ENCODE measurements around the gene KDM4C.

Gene KDM4C

DNA sequence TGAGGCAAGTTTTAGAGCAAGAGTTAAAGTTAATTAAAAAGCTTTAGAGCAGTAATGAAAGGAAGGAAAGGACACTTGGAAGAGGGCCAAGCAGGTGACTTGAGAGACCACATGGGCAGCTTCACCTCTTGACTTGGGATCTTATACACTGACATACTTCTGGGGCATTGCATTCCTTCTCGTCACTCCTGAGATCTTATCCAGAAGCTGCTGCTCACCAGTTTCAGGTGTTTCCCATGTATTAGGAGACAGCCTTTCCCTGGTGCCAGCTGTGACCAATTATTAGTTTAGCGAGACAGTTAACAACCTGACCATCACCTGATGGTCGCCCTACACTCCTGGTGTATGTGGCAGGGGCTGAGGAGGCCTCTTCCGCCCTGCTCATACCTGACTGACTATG is 382.1 kb downstream of the KDM4C start:
- no peak for DNase-seq (ENCODE audit: low read depth in 2 of 2)

DNA sequence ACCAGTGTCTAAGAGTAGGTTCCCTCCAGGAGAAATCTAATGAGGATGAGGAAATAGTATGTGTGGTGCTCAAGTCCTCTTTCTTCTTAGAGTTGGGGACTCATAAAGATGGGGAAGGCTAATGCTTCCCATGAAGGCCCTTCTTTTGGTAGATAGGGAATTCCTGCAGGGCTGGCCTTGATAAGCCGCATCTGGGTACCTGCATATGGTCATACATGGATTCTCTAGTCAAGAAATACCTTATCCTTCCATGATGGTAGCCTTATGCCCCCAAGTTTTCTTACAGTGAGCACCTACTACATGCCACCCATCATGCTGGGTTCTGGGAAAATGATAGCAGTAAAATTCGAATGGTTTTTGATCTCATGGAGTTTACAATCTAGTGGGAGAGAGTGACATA is 382.6 kb downstream of the KDM4C start:
- DNase-seq (ENCODE audit: low read depth in 2 of 2), result no peak

DNA sequence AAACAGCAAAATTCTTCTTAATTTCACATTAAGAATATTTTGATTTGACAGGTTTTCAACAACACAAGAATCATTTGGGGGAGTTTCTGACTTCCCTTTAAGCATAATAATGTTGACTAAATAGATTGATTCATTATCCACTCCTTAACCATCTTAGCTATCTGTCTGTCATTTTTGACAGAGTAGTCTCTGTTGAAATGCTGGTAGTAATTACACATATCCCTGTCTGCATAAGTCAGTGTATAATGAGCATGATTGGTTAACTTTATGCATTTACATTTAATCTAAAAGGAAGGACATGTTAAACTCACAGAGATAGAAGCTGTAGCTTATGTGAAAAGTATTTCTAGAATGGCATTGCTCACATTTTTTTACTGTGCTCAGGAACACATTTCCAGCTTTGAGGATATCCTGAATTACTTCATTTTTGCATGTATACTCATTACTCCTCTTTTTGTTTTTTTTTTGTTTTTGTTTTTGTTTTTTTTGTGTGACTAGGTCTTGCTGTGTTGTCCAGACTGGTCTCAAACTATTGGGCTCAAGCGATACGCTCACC is 385.9 kb downstream of the KDM4C start:
- no peak for DNase-seq (ENCODE audit: low read depth in 2 of 2)

DNA sequence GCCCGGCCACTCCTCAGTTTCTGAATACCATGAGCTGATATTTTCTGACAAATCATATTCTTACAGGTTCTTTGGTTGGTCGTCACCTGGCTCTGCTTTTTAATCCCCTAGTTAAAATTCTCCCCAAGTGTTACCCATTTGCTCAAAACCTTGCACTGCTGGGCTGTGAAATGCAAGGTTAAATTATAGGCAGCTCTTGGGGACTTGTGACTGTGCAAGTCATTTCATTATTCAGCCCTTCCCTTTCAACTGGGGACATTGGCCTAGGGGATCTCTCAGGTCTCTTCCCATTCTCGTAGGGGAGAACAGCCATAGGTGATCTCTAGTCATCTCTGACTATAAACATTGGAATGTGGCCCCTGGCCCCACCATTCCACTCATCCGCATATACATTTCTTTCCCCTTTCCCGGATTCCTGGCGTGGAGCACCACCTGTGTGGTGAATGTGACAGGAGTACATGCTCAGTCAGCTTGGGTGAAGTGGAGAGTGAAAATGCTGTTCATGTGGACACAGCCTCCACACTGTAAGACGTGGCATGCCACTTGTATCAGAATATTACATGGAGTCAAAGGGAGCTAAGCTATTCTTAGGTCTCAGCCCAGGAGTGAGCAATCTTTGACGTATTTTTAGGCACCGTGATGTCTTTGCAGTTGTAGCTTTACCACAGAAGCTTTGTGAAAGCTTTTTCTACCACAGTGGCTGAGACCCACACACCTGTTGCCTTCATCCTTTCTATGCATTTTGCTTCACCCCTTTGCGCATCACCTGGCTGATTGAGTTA is 386.7 kb downstream of the KDM4C start:
- DNase-seq (ENCODE audit: low read depth in 2 of 2), result no peak

DNA sequence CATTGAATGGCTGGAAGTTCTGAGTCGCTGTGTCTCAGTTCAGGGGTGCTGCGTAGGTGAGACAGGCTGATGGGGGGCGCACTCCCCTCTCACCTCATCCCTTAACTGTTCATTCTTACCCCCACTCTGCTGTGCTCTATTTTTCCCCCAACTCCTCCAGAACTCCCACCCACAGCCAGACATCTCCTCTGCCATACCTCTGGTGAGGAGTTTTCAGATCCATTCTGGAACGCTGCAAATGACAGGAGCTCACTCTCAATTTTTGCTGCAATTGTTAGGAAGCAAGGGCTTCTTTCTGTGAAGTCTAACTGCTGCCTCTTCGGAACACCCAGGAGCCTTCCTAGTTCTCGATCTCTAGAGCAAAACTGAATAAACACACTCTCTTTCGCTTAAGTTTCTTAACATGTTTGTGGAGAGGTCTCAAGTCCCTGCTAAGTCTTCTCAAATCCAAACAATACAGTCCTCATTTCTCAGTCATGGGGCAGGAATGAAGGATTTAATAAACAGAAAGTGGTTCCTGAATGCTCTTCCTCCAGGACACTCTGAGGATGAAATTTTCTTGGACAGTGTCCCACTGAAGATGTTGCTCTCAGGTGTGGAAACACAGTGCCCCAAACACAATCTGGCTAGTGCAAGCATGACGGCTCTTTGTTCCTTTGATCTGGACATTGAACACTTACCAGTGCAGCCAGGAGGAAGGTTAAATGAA is 387.7 kb downstream of the KDM4C start:
- DNase-seq (ENCODE audit: low read depth in 2 of 2), result no peak

DNA sequence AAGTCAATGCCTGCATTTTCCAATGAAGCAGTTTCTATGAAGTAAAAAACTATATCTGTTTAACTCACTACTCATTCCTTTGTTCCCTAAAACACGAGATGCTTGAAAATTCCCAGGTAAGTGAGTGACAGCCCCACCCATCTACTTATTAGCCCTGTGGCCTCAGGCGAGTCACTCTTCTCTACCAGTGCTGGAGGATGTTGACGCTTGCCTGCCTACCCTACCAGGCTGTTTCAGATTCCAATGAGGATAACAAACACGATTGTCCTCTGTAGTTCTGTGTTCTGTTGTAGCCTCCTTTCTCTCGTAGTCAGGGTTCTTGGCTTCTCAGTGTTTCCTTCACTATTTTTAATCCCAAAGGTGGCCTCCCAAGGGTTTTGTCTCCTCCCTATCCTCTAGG is 388.8 kb downstream of the KDM4C start:
- no peak for DNase-seq (ENCODE audit: low read depth in 2 of 2)

DNA sequence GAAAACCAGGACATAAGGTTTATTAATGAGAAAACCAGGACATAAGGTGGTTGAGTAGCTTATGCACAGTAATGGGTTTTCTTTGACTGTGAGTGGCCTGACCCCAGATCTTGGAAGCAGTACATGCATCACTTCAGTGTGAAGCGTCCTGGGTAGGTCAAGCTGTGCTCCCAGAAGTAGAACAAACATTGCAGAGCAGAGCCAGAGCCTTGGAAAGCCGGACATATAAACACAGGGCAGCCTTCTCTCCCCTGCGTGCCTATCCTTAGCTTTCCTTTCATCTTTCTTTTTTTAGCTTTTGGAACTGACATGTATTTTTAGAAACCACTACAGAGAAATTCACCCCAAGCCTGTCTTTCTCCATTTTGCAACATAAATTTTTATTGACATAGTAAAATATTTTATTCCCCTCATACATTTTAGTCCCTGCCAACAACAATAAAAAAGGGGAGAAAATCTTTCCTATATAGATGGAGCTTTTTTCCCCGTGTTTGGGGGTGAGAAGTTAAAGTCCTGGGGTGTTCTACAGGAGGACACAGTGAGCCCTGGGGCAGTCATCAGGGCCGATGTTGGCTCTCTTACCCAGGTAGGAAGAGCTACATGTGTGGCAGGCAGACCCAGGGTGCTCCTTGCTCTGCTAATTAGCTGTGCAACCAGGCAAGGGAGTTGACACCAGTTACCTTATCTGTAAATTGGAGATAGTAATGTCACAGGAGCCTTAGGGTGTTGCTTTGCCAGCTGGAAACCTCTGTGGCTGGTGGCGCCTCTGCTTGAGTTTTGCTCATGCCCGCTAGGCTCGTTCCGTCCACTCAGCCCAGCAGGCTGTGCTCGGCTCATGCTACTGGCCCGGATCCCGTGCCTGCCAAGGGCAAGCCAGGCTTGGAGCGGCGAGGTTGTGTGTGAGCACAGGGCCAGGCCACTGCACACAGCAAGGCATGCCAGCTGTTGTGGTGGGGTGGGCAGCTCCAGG is 389.6 kb downstream of the KDM4C start:
- DNase-seq (ENCODE audit: low read depth in 2 of 2), result no peak

DNA sequence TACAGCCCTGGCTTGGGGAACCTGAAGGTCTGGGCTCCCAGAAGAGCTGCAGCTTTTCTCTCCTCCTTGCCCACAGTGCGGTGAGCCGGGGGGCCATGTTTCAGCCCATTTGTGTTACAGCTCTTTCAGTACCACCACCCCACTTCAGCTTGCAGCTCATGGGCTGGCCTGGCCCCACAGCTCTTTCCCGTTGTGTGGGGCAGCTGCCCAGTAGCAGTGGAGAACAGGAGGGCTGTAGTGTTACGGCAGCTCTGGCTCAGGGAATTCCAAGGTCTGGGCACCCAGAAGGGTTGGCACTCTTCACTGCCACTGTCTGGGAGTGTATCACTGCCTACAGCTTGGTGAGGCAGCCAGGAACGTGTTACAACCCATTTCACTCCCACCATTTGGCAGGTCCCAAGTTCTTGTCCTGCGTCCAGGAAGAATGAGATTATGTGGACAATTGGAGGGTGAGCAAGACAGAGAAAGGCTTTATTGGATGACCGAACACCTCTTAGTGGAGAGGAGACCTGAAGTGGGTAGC is 390.5 kb downstream of the KDM4C start:
- DNase-seq (ENCODE audit: low read depth in 2 of 2), result no peak

DNA sequence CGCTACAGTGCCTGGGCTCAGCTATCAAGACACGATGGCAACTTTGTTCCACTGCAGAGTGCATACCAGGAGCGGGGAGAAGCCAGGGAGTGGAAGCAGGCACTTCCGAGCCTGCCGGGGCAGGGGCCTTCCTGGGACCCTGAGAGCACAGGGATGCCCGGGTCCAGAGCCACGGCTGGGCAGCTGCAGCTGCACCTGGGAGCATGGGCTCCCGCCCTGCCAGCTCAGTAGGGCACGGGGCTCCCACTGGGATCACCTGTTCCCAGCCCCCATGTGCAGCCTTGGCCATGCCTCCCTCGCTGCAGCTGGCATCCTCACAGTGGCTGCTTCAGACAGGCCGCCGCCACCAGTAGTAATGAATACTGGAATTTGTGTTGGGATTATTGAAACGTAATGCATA is 391.5 kb downstream of the KDM4C start:
- DNase-seq (ENCODE audit: low read depth in 2 of 2), result no peak

DNA sequence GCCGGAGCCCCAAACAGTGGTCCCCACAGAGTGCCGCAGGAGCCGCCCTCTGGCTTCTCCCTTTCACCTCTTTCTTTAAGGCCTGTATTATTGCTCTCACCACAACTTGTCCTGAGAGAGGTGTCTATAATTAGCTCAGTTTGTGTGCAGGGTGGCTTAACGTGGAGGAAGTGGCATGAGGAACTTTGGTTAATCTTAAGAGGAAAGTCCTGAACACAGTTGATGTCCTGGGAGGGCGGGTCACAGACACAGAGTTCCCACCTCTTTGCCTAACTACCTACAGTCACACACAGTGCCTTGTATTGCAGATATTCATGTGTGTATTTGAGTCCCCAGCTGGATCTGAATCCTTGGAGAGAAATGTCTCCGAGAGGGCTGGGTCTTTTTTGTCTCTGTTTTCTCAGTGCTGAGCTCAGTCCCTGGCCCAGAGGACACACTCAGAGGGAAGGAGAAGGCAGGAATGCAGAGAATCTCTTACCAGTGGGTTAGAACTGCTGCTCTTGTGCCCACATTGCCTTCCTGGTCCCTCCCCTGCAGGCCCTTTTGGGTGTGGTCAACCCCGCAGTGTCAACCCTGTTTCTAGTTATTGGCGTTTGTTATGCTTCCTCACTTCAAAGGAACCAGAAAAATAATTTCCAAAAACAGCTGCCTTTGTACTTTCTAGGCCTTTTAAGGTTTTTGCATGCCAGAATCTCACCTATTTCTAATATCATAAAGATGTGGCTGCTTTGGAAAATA is 392.5 kb downstream of the KDM4C start:
- no peak for DNase-seq (ENCODE audit: low read depth in 2 of 2)

DNA sequence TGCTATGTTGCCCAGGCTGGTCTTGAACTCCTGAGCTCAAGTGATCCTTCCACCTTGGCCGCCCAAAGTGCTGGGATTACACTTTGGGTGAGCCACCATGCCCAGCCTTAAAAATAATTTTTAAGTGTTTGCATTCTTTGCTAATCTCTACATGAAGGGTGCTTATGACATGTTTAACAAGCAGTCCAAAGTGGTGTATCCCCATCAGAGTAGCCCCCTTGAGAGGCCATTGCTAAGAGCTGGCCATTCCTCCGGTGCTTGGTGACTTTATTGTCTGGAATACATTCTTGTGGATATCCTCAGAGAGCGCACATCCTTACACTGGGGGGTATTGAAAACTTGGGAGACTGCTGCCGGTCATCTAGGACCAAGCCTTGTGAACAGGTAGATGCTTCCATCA is 395.4 kb downstream of the KDM4C start:
- DNase-seq (ENCODE audit: low read depth in 2 of 2), result no peak

DNA sequence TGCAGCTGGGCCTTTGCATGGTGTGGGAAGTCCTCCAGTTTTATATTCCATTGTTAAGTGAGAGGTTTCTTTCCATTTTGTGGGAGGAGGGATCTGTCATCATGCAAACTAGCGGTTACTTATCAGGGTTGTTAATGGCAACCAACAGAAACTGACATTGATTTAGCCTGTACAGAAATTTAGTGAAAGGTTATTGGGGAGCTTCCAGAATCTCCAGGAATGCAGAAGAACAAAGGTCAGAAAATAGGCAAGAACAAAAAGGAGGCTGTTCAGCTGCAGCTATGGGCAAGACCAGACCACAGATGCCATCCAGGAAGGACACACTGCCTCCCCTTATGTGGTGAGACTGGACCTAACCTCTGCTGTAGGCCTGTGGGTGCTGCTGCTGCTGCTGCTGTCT is 395.8 kb downstream of the KDM4C start:
- DNase-seq (ENCODE audit: low read depth in 2 of 2), result no peak

DNA sequence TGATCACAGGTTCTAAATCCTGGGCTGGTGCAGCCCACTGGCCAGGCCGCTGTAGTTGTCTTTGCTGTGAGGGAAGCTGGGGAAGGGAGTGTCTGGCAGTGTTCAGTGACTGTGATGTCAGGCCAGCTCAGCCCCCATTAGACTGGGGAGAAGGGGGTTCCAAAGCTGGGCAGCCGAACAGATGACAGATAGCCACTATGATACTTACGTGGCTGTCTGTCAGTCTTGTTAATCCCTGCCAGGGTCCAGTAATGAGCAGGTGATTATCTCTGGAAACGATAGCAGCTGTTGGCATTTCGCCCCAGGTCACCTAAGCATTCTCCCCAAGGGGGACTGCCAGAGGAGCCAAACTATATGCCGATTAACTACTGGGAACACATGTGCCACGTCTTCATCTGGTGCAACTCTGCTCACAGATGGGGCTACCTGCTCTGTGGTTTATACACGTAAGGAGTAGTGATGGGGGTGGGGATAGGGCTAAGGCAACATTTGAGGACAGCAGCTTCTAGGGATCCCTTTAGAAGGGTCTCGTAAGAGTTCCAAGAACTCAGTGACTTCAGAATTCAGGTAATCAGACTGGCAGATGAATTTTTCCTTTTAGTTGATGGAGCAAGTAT is 396.3 kb downstream of the KDM4C start:
- DNase-seq (ENCODE audit: low read depth in 2 of 2), result no peak

DNA sequence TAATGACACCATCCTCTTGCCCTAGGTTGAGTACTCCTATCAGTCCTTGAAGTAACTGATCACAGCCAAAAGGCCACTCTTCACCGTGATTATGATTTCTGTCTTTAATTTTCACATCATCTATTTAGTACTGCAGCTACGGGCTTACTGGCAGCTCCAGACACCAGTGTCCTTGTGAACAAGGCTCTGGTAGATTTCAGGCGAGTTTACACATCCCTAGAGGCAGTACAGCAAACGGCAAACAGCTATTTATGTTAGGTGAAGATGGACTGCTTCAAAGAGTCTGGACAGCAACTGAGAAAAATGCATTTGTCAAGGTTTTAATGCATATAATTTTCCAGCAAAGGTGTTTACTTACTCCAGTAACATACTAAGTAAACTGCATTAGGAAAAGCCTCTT is 396.9 kb downstream of the KDM4C start:
- DNase-seq (ENCODE audit: low read depth in 2 of 2), result no peak

DNA sequence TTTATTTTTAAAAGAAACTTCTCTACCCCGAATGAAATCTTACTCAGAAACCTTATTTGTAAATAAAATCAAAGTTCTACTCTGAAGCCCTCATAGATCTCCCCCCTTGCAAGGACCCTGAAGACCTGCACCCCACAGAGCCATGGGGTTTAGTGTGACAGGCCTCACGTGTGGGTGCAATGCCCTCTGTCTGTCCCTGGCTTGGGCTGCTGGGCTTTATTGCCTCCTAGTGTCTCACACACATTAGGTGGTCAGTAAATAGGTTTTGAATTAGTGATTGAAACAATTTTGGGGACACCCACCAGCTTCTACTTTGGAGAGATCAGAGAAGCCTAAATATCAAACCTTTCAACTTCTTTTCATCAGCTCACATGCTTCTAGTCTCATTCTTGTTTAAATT is 403.7 kb downstream of the KDM4C start:
- DNase-seq (ENCODE audit: low read depth in 2 of 2), result no peak

DNA sequence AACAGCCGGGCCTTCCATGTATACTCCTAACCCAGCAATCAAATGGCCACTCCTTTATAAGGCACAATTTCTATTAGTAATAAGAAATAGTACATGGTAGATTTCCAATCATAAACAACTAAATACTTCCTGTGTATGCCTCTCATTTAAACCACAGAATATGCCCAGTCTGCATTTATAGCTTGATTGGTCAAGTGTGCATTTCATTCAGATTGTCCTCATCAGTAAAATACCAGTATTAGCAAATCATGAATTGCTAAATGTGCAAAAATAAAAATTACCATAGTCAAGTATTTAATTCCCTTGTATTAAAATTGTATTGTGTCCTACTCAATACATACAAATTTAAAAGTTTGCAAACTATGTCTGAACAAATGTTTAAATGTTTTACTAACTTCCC is 406.2 kb downstream of the KDM4C start:
- no peak for DNase-seq (ENCODE audit: low read depth in 2 of 2)

DNA sequence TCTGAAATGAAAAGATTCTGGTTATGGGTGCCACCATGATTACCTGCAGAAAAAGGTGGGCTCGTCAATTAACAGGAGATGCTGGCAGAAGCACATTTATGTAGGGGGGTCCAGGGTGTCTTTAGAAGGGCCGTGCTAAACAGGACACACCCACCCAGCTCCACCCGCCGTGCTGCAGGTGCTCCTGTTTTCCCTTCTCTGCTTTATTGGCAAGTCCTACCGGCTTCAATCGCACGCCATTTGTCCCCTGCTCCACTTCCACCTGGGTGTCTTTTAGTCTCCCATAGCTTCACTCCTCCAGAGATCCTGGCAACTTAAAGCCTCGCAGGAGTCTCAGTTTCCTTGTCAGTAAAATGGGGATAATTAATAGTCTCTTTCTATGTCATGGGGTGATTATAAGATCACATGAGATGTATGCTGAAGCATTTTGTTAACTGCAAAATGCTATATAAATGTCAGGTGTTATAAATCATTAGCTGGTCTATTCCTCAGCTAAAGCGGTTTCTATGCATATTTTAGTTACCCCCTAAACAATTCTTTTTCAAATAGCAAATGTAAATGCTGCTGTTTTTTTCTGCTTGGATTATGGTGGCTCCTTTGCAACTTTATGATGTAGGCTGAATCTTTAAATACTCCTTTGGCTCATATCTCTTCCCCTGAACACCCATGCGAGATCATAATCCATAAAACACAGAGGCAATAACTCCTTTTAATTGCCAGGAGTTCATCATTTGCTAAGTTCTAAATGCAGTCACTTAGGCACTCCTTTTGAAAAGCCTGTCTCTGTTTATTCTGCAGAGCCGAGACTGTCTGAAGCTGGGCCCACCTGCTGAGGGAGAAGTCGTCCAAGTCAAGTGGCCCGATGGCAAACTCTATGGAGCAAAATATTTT is 406.9 kb downstream of the KDM4C start:
- DNase-seq (ENCODE audit: low read depth in 2 of 2), result no peak

DNA sequence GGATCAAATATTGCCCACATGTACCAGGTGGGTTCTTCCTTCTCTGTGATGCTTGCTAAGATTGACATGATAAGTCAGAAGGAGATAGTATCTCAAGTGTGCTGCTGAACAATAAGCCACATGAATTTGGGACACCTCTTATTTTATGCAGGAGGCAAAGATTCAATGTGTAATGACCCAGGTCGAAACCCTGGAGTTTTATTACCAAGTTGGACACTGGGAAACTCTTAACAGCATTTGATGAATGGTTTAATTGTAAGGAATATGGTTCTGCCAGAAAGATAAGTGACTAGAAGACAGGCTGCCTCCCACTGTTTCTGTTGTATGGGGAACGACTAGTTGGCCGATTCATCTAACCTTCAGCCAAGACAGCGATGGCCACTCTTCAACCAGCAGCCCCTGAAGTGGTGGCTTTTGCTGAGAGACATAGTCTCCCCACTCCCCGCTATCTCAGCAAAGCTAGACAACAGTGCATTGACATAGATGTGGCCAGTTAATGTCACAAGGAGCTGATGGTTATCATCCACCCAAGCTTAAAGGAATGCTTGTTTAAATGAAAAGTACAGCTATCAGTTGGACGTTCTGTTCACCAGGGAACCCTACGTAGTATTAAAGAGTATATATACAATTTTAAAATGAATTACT is 407.7 kb downstream of the KDM4C start:
- no peak for DNase-seq (ENCODE audit: low read depth in 2 of 2)

DNA sequence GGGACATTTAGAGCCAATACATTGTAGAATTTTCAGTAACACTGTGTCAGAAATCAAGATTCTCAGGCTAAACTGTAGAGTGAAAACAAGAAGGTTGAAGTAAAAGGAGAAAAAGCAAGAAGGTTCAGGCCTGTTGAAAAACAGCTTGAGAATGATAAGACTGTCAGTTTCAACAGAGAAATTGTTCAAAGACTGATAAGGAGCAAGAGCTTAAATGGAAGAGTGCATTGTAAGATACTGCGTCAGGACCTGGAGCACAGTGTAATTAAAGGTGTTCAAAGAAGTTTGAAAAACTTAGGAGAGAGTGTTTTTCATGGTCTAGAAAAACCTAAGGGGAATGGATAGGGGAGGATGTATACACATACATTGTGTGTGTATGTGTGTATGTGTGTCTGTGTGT is 408.3 kb downstream of the KDM4C start:
- no peak for DNase-seq (ENCODE audit: low read depth in 2 of 2)
